GM23248 (cell line): ENCODE results near the gene ITPA.

ENCODE experiments used
- EZH2 ChIP-seq: fragments of 200-600 bp; sonication (generic); IDR thresholded peaks from 2 replicates; pipeline ENCODE4 v1.6.1; 2018; ENCODE audit warnings: antibody characterized with exemption, mild to moderate bottlenecking; ENCODE audit not compliant: insufficient read depth, poor library complexity, severe bottlenecking
- EZH2phosphoT487 ChIP-seq: fragments of 200-600 bp; sonication (generic); IDR thresholded peaks from 2 replicates; pipeline ENCODE4 v1.6.1; 2018; ENCODE audit warnings: antibody characterized with exemption, moderate library complexity, mild to moderate bottlenecking, low read depth; ENCODE audit not compliant: insufficient read depth

DNA sequence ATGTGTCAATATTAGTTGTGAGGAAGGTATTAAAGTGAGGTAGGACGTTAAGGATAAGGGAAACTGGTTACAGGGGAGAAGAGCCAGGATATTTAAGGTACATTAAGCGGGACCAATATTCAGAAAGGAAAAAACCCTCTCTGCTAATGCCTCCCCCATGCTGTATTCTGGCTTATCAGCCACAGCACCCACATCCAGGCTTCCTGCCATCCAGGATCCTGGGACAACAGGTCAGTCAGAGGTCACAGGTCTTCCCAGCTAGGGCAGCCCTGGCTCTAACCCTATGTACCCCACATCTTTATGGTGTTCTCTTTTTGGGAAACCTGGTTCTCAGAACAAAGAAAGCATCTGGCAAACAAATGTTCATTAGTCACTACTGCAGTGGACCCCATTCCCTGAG, 10.1 kb upstream of the ITPA start:
- TF ChIP-seq EZH2phosphoT487 (no peak), EZH2 (no peak)
